OCI-M2 (cell line): ENCODE data around the gene INTS6.

ENCODE experiments used
- DNase-seq: peaks from one replicate; lab custom pipeline; 2025; ENCODE audit not compliant: unreplicated experiment; lab: John Stamatoyannopoulos, UW

Gene INTS6

DNA sequence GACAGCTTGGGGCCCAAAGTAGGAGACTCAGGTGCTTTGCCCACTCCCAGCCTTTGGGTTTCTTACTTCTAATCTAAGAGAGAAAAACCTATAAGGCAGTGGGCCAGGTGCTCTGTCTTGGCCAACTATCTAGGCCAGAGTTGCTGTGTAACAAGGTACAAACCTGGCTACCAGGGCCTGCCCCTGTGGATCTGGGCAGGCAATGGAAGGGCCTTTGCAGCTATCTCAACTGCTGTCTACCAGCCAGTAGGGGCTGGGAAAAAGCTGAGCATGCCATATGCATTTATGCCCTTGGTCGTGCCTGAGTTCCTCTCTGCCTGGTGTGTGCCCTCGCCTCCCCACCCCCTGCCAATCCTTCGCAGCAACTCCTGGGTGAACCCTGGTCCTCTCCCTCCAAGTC is 130.0 kb downstream of the INTS6 start:
- DNase-seq, result no peak

GRCh38 chr13:51321836-51322235 is 131.0 kb downstream of the INTS6 start:
- DNase-seq, result no peak

GRCh38 chr13:51318876-51319275 is 134.0 kb downstream of the INTS6 start:
- DNase-seq, result no peak

GRCh38 chr13:51318015-51318414 is 134.8 kb downstream of the INTS6 start:
- no peak for DNase-seq

DNA sequence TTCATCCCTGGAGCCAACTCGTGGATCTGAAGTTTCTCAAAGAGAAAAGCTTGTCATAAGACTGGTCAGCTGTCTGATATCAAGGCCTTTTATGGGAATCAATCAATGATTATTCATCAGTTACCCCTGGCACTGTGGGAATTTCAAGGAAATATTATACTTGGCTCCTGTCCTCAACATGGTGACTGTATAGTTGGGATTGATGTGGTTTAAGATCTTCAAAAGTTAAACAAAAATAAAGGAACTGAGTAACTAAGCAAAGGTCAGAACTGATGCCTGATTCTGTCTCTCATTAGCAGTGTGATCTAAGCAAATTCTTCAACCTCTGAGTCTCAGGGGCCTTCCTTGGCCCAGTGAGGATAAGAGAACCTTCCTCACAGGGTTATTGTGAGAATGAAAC is 135.6 kb downstream of the INTS6 start:
- no peak for DNase-seq

DNA sequence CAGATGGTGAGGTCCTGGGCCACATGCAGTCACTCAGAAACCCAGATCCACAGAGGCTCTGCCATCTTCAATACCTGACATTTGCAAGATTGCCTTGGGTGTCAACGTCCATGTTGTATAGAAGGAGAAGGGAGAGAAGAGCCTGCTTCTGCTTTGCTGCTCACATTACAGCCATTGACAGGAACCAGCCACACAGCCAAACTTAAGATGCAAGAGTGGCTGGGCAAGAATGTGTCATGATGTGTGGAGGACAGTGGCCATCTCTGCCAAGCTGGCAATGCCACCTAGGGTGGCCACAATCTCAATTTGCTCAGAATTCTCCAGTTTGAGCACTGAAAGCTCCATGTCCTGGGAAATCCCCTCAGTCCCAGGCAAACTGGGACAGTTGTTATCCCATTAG is 139.2 kb downstream of the INTS6 start:
- DNase-seq, result no peak

GRCh38 chr13:51311957-51312520 is 140.8 kb downstream of the INTS6 start:
- no peak for DNase-seq
